Measurements from ENCODE around the gene KCNIP4. TPM values are rescaled to one million over a fixed set of nuclear protein-coding genes. Genes with fewer than 3 reads are reported as not detected.
"Not testable (repeated sequence)": the region's sequence is repeated elsewhere in the genome, so short reads cannot be mapped to it uniquely, and the experiment has no call there.

Gene KCNIP4
- total RNA-seq, 1 donor from 2014 or later = not detected

GRCh38 chr4:20778896-20779295 lies 1169.7 kb downstream of the KCNIP4 start:
- intact Hi-C loops (cut with micrococcal nuclease) = no loop called here

- intact Hi-C loops (cut with micrococcal nuclease) = loop anchor here (1.0 kb wide), 2 partner anchors 362 to 995 kb away; no protein-coding TSS in a partner anchor
These were observed 1175.2 kb downstream of the KCNIP4 start for GRCh38 chr4:20773144-20773997.

GRCh38 chr4:20764366-20764992 lies 1184.1 kb downstream of the KCNIP4 start:
- intact Hi-C loops (cut with micrococcal nuclease) = no loop called here

- intact Hi-C loops (cut with micrococcal nuclease) = no loop called here
These were observed 1186.7 kb downstream of the KCNIP4 start for GRCh38 chr4:20761826-20762225.

GRCh38 chr4:20761382-20761781 lies 1187.2 kb downstream of the KCNIP4 start:
- intact Hi-C loops (cut with micrococcal nuclease) = no loop called here

GRCh38 chr4:20760053-20760452 lies 1188.5 kb downstream of the KCNIP4 start:
- intact Hi-C loops (cut with micrococcal nuclease) = no loop called here

- intact Hi-C loops (cut with micrococcal nuclease) = no loop called here
These were observed 1194.5 kb downstream of the KCNIP4 start for GRCh38 chr4:20754036-20754435.

GRCh38 chr4:20752641-20753040 lies 1195.9 kb downstream of the KCNIP4 start:
- intact Hi-C loops (cut with micrococcal nuclease) = no loop called here

- intact Hi-C loops (cut with micrococcal nuclease) = not testable (repeated sequence)
These were observed 1202.6 kb downstream of the KCNIP4 start for GRCh38 chr4:20746000-20746399.

- intact Hi-C loops (cut with micrococcal nuclease) = no loop called here
These were observed 1212.6 kb downstream of the KCNIP4 start for GRCh38 chr4:20735931-20736330.

GRCh38 chr4:20724915-20725314 lies 1223.7 kb downstream of the KCNIP4 start:
- intact Hi-C loops (cut with micrococcal nuclease) = no loop called here

GRCh38 chr4:20723463-20723862 lies 1225.1 kb downstream of the KCNIP4 start:
- intact Hi-C loops (cut with micrococcal nuclease) = no loop called here

GRCh38 chr4:20723019-20723418 lies 1225.6 kb downstream of the KCNIP4 start:
- intact Hi-C loops (cut with micrococcal nuclease) = no loop called here

- intact Hi-C loops (cut with micrococcal nuclease) = no loop called here
These were observed 1237.2 kb downstream of the KCNIP4 start for GRCh38 chr4:20711335-20711734.

- intact Hi-C loops (cut with micrococcal nuclease) = loop anchor here (1.0 to 10.0 kb wide), 2 partner anchors 281 to 1065 kb away; no protein-coding TSS in a partner anchor
These were observed 1248.4 kb downstream of the KCNIP4 start, which contains the start of gene PACRGL for GRCh38 chr4:20700007-20700761. Gene PACRGL, plus strand, starts transcription at chr4:20700458. Its CDS starts 4,024 bp downstream, at chr4:20704482.

GRCh38 chr4:20698820-20699219 lies 1249.8 kb downstream of the KCNIP4 start:
- intact Hi-C loops (cut with micrococcal nuclease) = no loop called here

GRCh38 chr4:20698382-20698781 lies 1250.2 kb downstream of the KCNIP4 start:
- intact Hi-C loops (cut with micrococcal nuclease) = no loop called here

- intact Hi-C loops (cut with micrococcal nuclease) = no loop called here
These were observed 1251.8 kb downstream of the KCNIP4 start for GRCh38 chr4:20696815-20697214.

- intact Hi-C loops (cut with micrococcal nuclease) = no loop called here
These were observed 1260.7 kb downstream of the KCNIP4 start for GRCh38 chr4:20687864-20688263.

GRCh38 chr4:20684852-20685763 lies 1263.5 kb downstream of the KCNIP4 start:
- intact Hi-C loops (cut with micrococcal nuclease) = loop anchor here (1.0 kb wide), 3 partner anchors 266 to 372 kb away; no protein-coding TSS in a partner anchor

GRCh38 chr4:20683766-20684165 lies 1264.8 kb downstream of the KCNIP4 start:
- intact Hi-C loops (cut with micrococcal nuclease) = no loop called here
